GM12891 (cell line): Measurements from ENCODE around the gene ZNF697.

Experiments used
- DNase-seq: peaks from one replicate; pipeline ENCODE4 v3.0.0; 2011; ENCODE audit warnings: low spot score; ENCODE audit not compliant: insufficient read length
- FAIRE-seq: peaks from 2 replicates; lab custom pipeline; 2011; peaks lifted over from hg19 to GRCh38; lab: Jason Lieb, UNC
- PAX5 ChIP-seq: IDR thresholded peaks from 2 replicates; pipeline ENCODE4 v1.6.1; 2011; ENCODE audit warnings: low read length, moderate library complexity, mild to moderate bottlenecking; ENCODE audit not compliant: insufficient read depth, severe bottlenecking
- POLR2A ChIP-seq: IDR thresholded peaks from 2 replicates; pipeline ENCODE4 v1.6.1; 2011; ENCODE audit warnings: low read depth, low read length, control low read depth
- POLR2AphosphoS5 ChIP-seq: IDR thresholded peaks from 2 replicates; pipeline ENCODE4 v1.6.1; 2011; ENCODE audit warnings: low read depth, low read length, control low read depth
- POU2F2 ChIP-seq: IDR thresholded peaks from 2 replicates; pipeline ENCODE4 v1.6.1; 2011; ENCODE audit warnings: low read depth, mild to moderate bottlenecking, control low read depth, low read length, moderate library complexity
- SPI1 ChIP-seq: IDR thresholded peaks from 2 replicates; pipeline ENCODE4 v1.6.1; 2011; ENCODE audit warnings: low read depth, low read length, control low read depth
- TAF1 ChIP-seq: IDR thresholded peaks from 2 replicates; pipeline ENCODE4 v1.6.1; 2011; ENCODE audit warnings: low read depth, low read length, control low read depth

ZNF697 gene

DNA sequence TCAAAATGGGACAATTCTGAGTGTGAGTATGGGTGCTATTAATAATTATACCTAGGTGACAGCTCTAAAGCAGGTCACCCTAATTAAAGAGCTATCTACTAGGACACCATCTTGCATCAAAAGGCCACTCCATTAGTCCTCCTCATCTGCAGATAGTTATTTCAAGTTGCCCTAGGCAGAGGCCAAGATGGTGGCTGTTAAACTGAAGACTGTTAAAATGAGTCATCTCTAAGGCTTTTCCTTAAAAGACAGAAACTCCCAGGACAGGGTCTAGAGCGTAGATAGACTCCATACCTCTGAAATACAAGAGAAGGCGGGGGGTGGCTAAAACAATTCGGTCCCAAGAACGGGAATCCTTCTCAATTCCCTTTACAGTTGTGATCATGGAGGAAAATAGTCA, 4.5 kb upstream of the ZNF697 start:
- TF ChIP-seq POU2F2 (no peak), POLR2AphosphoS5 (no peak), POLR2A (no peak), SPI1 (no peak), PAX5 (no peak), TAF1 (no peak)
- no peak for DNase-seq
- no peak for FAIRE-seq

GRCh38 chr1:119651641-119652040, 3.6 kb upstream of the ZNF697 start:
- FAIRE-seq (no peak), DNase-seq (no peak)
- TF ChIP-seq TAF1: no peak
- TF ChIP-seq PAX5: no peak
- TF ChIP-seq POU2F2: no peak
- no peak for TF ChIP-seq POLR2A

GRCh38 chr1:119651133-119651532, 3.1 kb upstream of the ZNF697 start:
- FAIRE-seq (no peak), DNase-seq (no peak)
- TF ChIP-seq POU2F2 (no peak), SPI1 (no peak), TAF1 (no peak), POLR2A (no peak), POLR2AphosphoS5 (no peak), PAX5 (no peak)

DNA sequence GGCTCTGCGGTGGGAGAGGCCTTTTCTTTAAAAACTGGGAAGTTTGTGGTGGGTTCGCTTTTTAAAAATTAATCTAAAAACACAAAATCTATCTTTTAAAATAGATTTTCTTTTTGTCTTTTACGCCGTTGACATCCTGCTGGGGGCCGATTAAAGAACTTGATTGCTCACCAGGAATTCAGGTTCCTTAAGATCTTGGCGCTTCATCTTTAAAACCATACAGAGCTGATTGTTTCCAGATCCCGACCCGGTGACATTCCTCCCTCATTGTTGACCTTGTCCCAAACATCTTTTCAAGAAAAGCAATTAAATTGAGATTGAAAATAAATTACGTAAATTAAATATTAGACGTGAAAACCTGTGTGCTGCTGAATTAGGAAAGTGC, 546 bp upstream of the ZNF697 start:
- DNase-seq (no peak), FAIRE-seq (no peak)
- TF ChIP-seq SPI1: no peak
- no peak for TF ChIP-seq POLR2AphosphoS5
- TF ChIP-seq PAX5: no peak
- TF ChIP-seq POU2F2: no peak
- TF ChIP-seq POLR2A: no peak
- TF ChIP-seq TAF1: no peak

DNA sequence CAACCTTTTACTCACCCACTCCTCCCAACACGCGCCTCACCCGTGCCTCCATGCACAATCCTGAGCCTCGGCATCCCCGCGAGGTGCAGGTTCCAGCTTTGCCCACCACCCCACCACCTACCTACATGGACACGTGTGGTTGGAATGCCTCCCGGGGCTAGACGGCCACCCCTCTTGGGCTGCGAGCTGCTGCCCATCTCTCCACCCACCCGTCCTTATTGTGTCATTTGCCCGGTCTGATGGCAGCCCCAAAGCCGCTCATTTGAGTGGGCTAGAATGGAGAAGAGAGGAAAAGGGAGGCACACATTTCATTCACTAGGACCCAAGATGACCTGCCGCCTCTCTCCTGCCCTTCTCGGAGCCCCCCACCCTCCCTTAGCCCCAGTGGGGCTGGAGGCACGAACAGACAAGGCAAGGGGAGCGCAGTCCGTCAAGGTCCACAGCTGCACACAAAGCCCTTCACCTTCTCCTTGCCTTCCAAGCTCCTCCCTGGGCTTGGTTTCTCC, 785 bp downstream of the ZNF697 start:
- DNase-seq: no peak
- FAIRE-seq: no peak
- TF ChIP-seq SPI1 (no peak), TAF1 (no peak), POLR2AphosphoS5 (no peak), POLR2A (no peak), PAX5 (no peak), POU2F2 (no peak)

GRCh38 chr1:119646521-119647227, 1.4 kb downstream of the ZNF697 start:
- DNase-seq (no peak), FAIRE-seq (no peak)

GRCh38 chr1:119639109-119639508, 9.0 kb downstream of the ZNF697 start:
- FAIRE-seq: no peak
- no peak for TF ChIP-seq PAX5
- TF ChIP-seq POU2F2: no peak
- no peak for TF ChIP-seq TAF1
- no peak for TF ChIP-seq SPI1
- TF ChIP-seq POLR2AphosphoS5: no peak
- no peak for TF ChIP-seq POLR2A
- DNase-seq: no peak

More at GRCh38 chr1:119646521-119647227, 1.4 kb downstream of the ZNF697 start:
- TF ChIP-seq TAF1: no peak
- no peak for TF ChIP-seq SPI1
- TF ChIP-seq POLR2A: no peak
- TF ChIP-seq POU2F2: no peak
- no peak for TF ChIP-seq POLR2AphosphoS5
- no peak for TF ChIP-seq PAX5

GRCh38 chr1:119637710-119638109, 10.4 kb downstream of the ZNF697 start:
- DNase-seq: no peak
- TF ChIP-seq SPI1 (no peak), TAF1 (no peak), POU2F2 (no peak), POLR2A (no peak), PAX5 (no peak), POLR2AphosphoS5 (no peak)
- no peak for FAIRE-seq

DNA sequence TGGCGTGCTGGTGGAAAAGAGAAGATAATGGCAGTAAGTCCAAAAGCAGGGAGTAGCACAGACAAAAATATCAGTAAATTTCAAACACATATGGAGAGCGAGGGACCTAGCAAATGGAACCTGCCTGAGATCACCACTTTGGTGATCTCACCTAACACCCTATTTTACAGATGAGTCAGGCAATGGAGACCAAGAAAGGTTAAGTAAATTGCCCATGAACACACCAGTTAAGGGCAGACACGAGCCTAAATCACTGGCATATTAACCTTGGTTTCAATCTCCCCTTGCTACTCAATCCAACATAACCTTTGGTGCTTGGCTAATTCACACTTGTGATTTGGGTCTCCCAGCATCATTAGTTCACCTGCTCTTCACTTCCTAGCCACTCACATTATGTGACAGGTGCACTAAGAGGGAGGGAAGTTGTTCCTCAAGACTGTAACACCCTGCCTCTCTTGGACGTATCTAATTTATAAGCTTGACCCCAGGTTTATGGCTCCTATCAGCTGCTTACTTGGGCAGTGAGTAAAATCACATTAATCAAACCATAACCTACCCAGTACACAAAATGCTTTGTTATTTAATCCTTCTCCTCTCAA, 11.5 kb downstream of the ZNF697 start:
- FAIRE-seq: no peak
- DNase-seq: no peak
- no peak for TF ChIP-seq PAX5
- TF ChIP-seq POU2F2: no peak
- TF ChIP-seq SPI1: no peak
- no peak for TF ChIP-seq TAF1
- TF ChIP-seq POLR2AphosphoS5: no peak
- TF ChIP-seq POLR2A: no peak

DNA sequence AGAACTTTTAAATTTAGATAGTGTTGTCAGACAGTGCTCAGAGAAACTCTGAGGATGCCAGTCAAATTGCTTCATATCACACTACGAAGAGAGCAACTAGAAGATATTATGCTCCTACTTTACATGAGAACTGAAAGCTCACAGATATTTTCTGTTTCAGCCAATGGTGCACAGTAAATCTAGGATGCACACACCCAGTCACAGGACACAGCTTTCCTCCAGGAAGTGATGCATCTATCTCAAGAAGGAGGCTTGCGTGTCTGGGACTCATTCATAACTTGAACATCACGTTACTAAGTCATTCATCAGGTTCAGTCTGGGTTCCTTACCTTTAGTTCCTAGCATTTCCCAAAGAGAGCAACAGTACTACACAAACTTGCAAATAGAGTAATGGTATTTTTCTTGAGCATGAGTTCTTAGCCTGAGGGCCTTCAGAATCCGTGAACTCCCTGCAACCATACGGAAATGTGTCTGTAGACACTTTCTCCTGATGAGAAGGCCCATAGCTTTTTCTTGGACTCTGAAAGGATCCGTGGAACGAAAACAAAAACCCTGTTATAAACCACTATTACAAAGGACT, 12.2 kb downstream of the ZNF697 start:
- DNase-seq: no peak
- TF ChIP-seq PAX5: no peak
- no peak for TF ChIP-seq SPI1
- no peak for TF ChIP-seq TAF1
- TF ChIP-seq POU2F2: no peak
- FAIRE-seq: no peak

GRCh38 chr1:119634016-119634415, 14.1 kb downstream of the ZNF697 start:
- no peak for DNase-seq
- no peak for TF ChIP-seq TAF1
- TF ChIP-seq PAX5: no peak
- no peak for TF ChIP-seq POLR2A
- TF ChIP-seq SPI1: no peak
- TF ChIP-seq POU2F2: no peak
- no peak for TF ChIP-seq POLR2AphosphoS5
- no peak for FAIRE-seq
